ENCODE data around the gene MARCHF9.

DNA sequence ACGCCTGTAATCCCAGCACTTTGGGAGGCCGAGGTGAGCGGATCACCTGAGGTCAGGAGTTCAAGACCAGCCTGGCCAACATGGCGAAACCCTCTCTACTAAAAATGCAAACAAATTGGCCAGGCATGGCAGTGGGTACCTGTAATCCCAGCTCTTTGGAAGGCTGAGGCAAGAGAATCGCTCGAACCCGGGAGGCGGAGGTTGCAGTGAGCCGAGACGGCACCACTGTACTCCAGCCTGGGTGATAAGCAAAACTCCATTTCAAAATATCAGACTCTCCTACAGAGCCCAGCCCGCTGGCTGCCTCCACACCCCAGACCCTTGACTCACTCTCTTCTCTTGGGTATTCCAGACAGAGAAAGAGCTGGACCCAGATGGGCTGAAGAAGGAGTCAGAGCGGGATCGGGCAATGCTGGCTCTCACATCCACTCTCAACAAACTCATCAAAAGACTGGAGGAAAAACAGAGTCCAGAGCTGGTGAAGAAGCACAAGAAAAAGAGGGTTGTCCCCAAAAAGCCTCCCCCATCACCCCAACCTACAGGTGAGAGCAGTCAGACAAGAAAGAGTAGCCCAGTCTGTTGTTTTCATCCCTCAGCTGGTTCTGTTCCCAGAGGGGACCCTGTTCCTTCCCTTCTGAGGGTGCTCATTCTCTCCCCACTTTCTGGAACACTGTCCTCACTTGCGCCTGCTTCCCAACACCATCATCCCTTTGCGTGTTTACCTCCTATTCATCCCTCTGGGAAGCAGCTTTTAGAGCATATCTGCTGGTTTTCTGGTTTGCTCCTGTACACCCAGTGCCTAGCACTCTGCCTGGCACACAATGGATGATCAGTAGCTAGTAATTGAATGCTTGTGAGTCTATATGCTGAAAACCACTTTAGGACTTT is 36.0 kb upstream of the MARCHF9 start:
- no peak for TF ChIP-seq GATA3 (IDR thresholded peaks at IDR 0.05; ENCODE audit: low read depth, low read length)
- no peak for TF ChIP-seq GATA2 (IDR thresholded peaks at IDR 0.05; ENCODE audit: low read depth, low read length)
